Body of pancreas (tissue), 4 donors: Measurements from ENCODE around the gene USP40.

Experiments used
- CTCF ChIP-seq, 7 experiments: fragments of 450-650 bp in 4 of 7; fragments of 200-600 bp in 3 of 7; sonication (generic) in 3 of 7; IDR thresholded peaks; one replicate each; pipeline ENCODE4 v1.5.1; 2016 to 2019; ENCODE audit warnings: antibody characterized with exemption in 7 of 7
- POLR2A ChIP-seq, 3 donors: fragments of 450-650 bp; IDR thresholded peaks; one replicate each; pipeline ENCODE4 v1.6.1; 2016; ENCODE audit warnings: antibody characterized with exemption in 3 of 3, mild to moderate bottlenecking in 2 of 3

GRCh38 chr2:233473878-233474277, 92.7 kb downstream of the USP40 start:
- no peak for TF ChIP-seq CTCF (IDR thresholded peaks at IDR 0.05)
- no peak for TF ChIP-seq POLR2A (IDR thresholded peaks at IDR 0.05)
